GM12891 (cell line): ENCODE data around the gene RASIP1.

Source experiments
- POLR2A ChIP-seq: IDR thresholded peaks from 2 replicates; pipeline ENCODE4 v1.6.1; 2011; ENCODE audit warnings: low read depth, low read length, control low read depth
- POLR2AphosphoS5 ChIP-seq: IDR thresholded peaks from 2 replicates; pipeline ENCODE4 v1.6.1; 2011; ENCODE audit warnings: low read depth, low read length, control low read depth
- SPI1 ChIP-seq: IDR thresholded peaks from 2 replicates; pipeline ENCODE4 v1.6.1; 2011; ENCODE audit warnings: low read depth, low read length, control low read depth
- TAF1 ChIP-seq: IDR thresholded peaks from 2 replicates; pipeline ENCODE4 v1.6.1; 2011; ENCODE audit warnings: low read depth, low read length, control low read depth

DNA sequence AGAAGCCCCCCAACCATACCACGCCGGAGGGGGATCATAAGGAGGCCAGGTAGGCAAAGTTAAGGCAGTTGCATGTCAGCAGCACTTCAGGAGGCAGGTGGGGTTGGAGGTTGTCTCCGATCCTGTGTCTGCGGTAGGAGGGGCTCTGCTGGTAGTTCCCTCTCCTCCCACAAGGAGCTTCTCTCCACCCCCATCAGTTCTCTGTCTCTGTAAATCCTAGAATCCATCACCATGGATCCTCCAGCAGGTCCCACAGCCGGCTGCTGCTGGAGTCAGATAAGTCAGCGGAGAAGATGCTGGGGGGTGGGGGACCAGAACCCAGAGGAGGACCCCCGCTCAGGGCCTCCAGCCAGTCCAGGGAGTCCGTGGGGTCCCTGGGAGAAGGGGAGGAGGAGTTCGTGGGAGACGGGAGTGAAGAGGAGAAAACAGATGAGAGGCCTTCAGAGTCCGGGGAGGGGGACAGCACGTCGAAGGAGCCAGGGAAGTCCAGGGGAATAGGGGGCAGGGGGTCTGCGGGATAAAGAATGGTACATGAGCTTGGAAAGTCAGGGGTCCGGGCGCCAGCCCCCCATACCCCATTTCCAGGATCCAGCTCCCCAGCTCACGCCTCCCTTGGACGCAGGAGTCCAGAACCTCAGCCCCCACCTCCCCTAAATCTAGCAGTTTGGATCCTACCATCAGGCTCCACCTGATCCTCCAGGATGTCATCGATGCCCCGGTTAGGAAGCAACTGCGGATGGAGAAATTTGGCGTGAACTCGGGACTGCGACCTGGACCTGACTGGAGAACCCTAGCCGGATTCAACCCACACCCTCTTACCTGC is 27.2 kb downstream of the RASIP1 start:
- no peak for TF ChIP-seq POLR2AphosphoS5
- no peak for TF ChIP-seq POLR2A
- TF ChIP-seq TAF1: no peak
- no peak for TF ChIP-seq SPI1
